IMR-90 (cell line): ENCODE measurements around the gene ZNF248. TPM values are rescaled to one million over a fixed set of nuclear protein-coding genes. Genes with fewer than 3 reads are reported as not detected.

Experiments
- ATAC-seq: fragments of 200-7000 bp; cut with Tn5 transposase; 2 replicates; pipeline ENCODE4 v1.9.1; 2020; ENCODE audit warnings: low read depth, mild to moderate bottlenecking, moderate library complexity
- Bru-seq: library from RNA; stranded (reverse); fragments of 400-500 nt; gene quantifications from one replicate; lab custom pipeline; 2021; lab: Mats Ljungman, UMichigan
- BruChase-seq, 2 experiments: library from RNA; stranded (reverse); fragments of 400-500 nt; gene quantifications; one replicate each; lab custom pipeline; 2021; lab: Mats Ljungman, UMichigan
- BruUV-seq: library from RNA; stranded (reverse); fragments of 400-500 nt; replicated peaks from 2 replicates; lab custom pipeline; 2021; lab: Mats Ljungman, UMichigan
- CTCF ChIA-PET: fragments of 300-600 bp; formaldehyde crosslinking; extraction: SDS; loops from one replicate; lab custom pipeline; 2021; ENCODE audit warnings: antibody characterized with exemption; lab: Yijun Ruan, JAX
- POLR2A ChIA-PET: fragments of 300-600 bp; sonication (Branson Sonifier 250); formaldehyde crosslinking; loops from one replicate; lab custom pipeline; 2022; ENCODE audit warnings: antibody characterized with exemption; ENCODE audit not compliant: unreplicated experiment; lab: Charles Lee
- DNase-seq: peaks from one replicate; pipeline ENCODE4 v3.0.0; 2013
- H2AFZ ChIP-seq: replicated peaks from 2 replicates; pipeline ENCODE3; 2013; ENCODE audit warnings: low read length, mild to moderate bottlenecking; ENCODE audit not compliant: poor library complexity
- H2AK5ac ChIP-seq: 2 replicates; pipeline ENCODE4 v1.6.1; 2013; ENCODE audit warnings: low read depth, low read length, inconsistent platforms
- H2AK9ac ChIP-seq: replicated peaks from 2 replicates; pipeline ENCODE3; 2013; ENCODE audit warnings: mild to moderate bottlenecking, low read depth, low read length, moderate library complexity; ENCODE audit not compliant: poor library complexity
- H2BK120ac ChIP-seq: 2 replicates; pipeline ENCODE4 v1.6.1; 2013; ENCODE audit warnings: low read depth, low read length, inconsistent platforms
- H2BK15ac ChIP-seq: 3 replicates; pipeline ENCODE4 v1.6.1; 2013; ENCODE audit warnings: low read depth, low read length, inconsistent platforms
- H2BK20ac ChIP-seq: 2 replicates; pipeline ENCODE4 v1.6.1; 2013; ENCODE audit warnings: low read depth, mild to moderate bottlenecking, inconsistent platforms, low read length, moderate library complexity
- H2BK5ac ChIP-seq: 2 replicates; pipeline ENCODE4 v1.6.1; 2013; ENCODE audit warnings: mild to moderate bottlenecking, low read depth, low read length, inconsistent platforms; ENCODE audit not compliant: poor library complexity, severe bottlenecking
- H3K14ac ChIP-seq: replicated peaks from 2 replicates; pipeline ENCODE4 v1.6.1; 2013; ENCODE audit warnings: low read depth, low read length, inconsistent platforms
- H3K18ac ChIP-seq: 2 replicates; pipeline ENCODE4 v1.6.1; 2013; ENCODE audit warnings: low read depth, low read length, control low read depth
- H3K23ac ChIP-seq: 2 replicates; pipeline ENCODE4 v1.6.1; 2013; ENCODE audit warnings: low read depth, low read length, inconsistent platforms
- H3K27ac ChIP-seq: 2 replicates; pipeline ENCODE4 v1.5.1; 2013; ENCODE audit warnings: mild to moderate bottlenecking, control low read depth, low read length; ENCODE audit not compliant: insufficient read depth
- H3K27me3 ChIP-seq: 2 replicates; pipeline ENCODE4 v1.6.1; 2013; ENCODE audit warnings: low read length; ENCODE audit not compliant: control insufficient read depth, insufficient read depth
- H3K36me3 ChIP-seq: 2 replicates; pipeline ENCODE4 v1.6.1; 2013; ENCODE audit warnings: low read length, mixed read lengths; ENCODE audit not compliant: control insufficient read depth, insufficient read depth
- H3K4ac ChIP-seq: 2 replicates; pipeline ENCODE4 v1.6.1; 2013; ENCODE audit warnings: low read depth, low read length, inconsistent platforms
- H3K4me1 ChIP-seq: 2 replicates; pipeline ENCODE4 v1.6.1; 2013; ENCODE audit warnings: low read length, mixed read lengths; ENCODE audit not compliant: control insufficient read depth, insufficient read depth
- H3K4me2 ChIP-seq: 2 replicates; pipeline ENCODE4 v1.6.1; 2013; ENCODE audit warnings: low read depth, mild to moderate bottlenecking, control low read depth, low read length, moderate library complexity
- H3K4me3 ChIP-seq: 2 replicates; pipeline ENCODE4 v1.5.1; 2013; ENCODE audit warnings: low read depth, mild to moderate bottlenecking, control low read depth, low read length, moderate library complexity; ENCODE audit not compliant: insufficient read depth
- H3K56ac ChIP-seq: 2 replicates; pipeline ENCODE4 v1.6.1; 2013; ENCODE audit warnings: low read length, inconsistent platforms; ENCODE audit not compliant: insufficient read depth; ENCODE audit errors: extremely low read depth
- H3K79me1 ChIP-seq, 2 experiments: 2 replicates each; pipeline ENCODE4 v1.6.1; 2013; ENCODE audit warnings: low read length in 2 of 2, inconsistent platforms in 1 of 2, low read depth in 1 of 2
- H3K9ac ChIP-seq: 2 replicates; pipeline ENCODE4 v1.6.1; 2013; ENCODE audit warnings: low read depth, low read length, control low read depth
- H3K9me1 ChIP-seq: 2 replicates; pipeline ENCODE4 v1.6.1; 2013; ENCODE audit warnings: low read length, inconsistent platforms; ENCODE audit not compliant: insufficient read depth
- H3K9me3 ChIP-seq: 2 replicates; pipeline ENCODE4 v1.6.1; 2013; ENCODE audit warnings: low read length; ENCODE audit not compliant: control insufficient read depth, insufficient read depth
- H4K20me1 ChIP-seq: 2 replicates; pipeline ENCODE4 v1.6.1; 2013; ENCODE audit warnings: low read length, inconsistent platforms; ENCODE audit not compliant: insufficient read depth
- H4K5ac ChIP-seq: 2 replicates; pipeline ENCODE4 v1.6.1; 2013; ENCODE audit warnings: mild to moderate bottlenecking, low read depth, low read length, control low read depth
- H4K8ac ChIP-seq, 2 experiments: 2 replicates each; pipeline ENCODE4 v1.6.1; 2013; ENCODE audit warnings: low read depth in 2 of 2, low read length in 2 of 2, control low read depth in 1 of 2, inconsistent platforms in 1 of 2
- H4K91ac ChIP-seq: 2 replicates; pipeline ENCODE4 v1.6.1; 2013; ENCODE audit warnings: low read depth, low read length, inconsistent platforms; ENCODE audit not compliant: insufficient read depth
- BHLHE40 ChIP-seq: fragments of 150-350 bp; IDR thresholded peaks from 2 replicates; pipeline ENCODE4 v1.6.1; 2016; ENCODE audit warnings: mild to moderate bottlenecking, low read depth, low read length
- CEBPB ChIP-seq: IDR thresholded peaks from 2 replicates; pipeline ENCODE4 v1.6.1; 2012; ENCODE audit warnings: low read depth, low read length, improper control_type of control experiment
- FOS ChIP-seq: fragments of 150-350 bp; IDR thresholded peaks from 2 replicates; pipeline ENCODE4 v1.6.1; 2016; ENCODE audit warnings: low read depth, low read length
- MAFK ChIP-seq: IDR thresholded peaks from 2 replicates; pipeline ENCODE4 v1.6.1; 2012; ENCODE audit warnings: low read depth, low read length, improper control_type of control experiment
- MAZ ChIP-seq: IDR thresholded peaks from 2 replicates; pipeline ENCODE4 v1.6.1; 2012; ENCODE audit warnings: low read depth, mild to moderate bottlenecking, low read length, improper control_type of control experiment, moderate library complexity, borderline replicate concordance
- MXI1 ChIP-seq: IDR thresholded peaks from 2 replicates; pipeline ENCODE4 v1.6.1; 2012; ENCODE audit warnings: low read depth, mild to moderate bottlenecking, low read length, moderate library complexity, borderline replicate concordance
- NFE2L2 ChIP-seq: fragments of 150-350 bp; IDR thresholded peaks from 2 replicates; pipeline ENCODE4 v1.6.1; 2016; ENCODE audit warnings: low read depth, mild to moderate bottlenecking, low read length
- POLR2A ChIP-seq: IDR thresholded peaks from 2 replicates; pipeline ENCODE4 v1.6.1; 2012; ENCODE audit warnings: mild to moderate bottlenecking, low read depth, low read length
- RFX5 ChIP-seq: IDR thresholded peaks from 2 replicates; pipeline ENCODE4 v1.8.0; 2012; ENCODE audit warnings: low read depth, mild to moderate bottlenecking, low read length, moderate library complexity
- USF2 ChIP-seq: fragments of 150-350 bp; IDR thresholded peaks from 2 replicates; pipeline ENCODE4 v1.6.1; 2017; ENCODE audit warnings: mild to moderate bottlenecking, antibody characterized with exemption, low read length, low read depth
- WGBS, 2 experiments: methylation state at CpG; one replicate each; pipeline versions ENCODE4 v1.1.5 to v1.1.7; 2013; ENCODE audit warnings: missing lambda C conversion rate in 2 of 2; ENCODE audit not compliant: insufficient read length in 1 of 2; ENCODE audit errors: extremely low coverage in 2 of 2; 5-methylcytosine and 5-hydroxymethylcytosine counted together
- dilution Hi-C: fragments of 300-500 bp; cut with HindIII; formaldehyde crosslinking; loops from one replicate; pipeline ENCODE4 v1.14.3; 2018; ENCODE audit warnings: low sequenced_read_pairs; ENCODE audit not compliant: unreplicated experiment
- in situ Hi-C: fragments of 300-500 bp; cut with MboI; formaldehyde crosslinking; loops from 3 replicates; pipeline ENCODE4 v1.14.3; 2019; ENCODE audit warnings: low sequenced_read_pairs, inconsistent platforms, mixed read lengths
- intact Hi-C: fragments of 100-400 bp; cut with micrococcal nuclease; formaldehyde crosslinking; loops from 2 replicates; pipeline ENCODE4 v1.10.0; 2022
- long read RNA-seq: library from polyadenylated mRNA; unstranded; transcript quantifications from one replicate; pipeline ENCODE4 v2.0.0, GENCODE V29; 2021; ENCODE audit not compliant: unreplicated experiment
- polyA plus RNA-seq, 3 experiments: library from polyadenylated mRNA; depleted of rRNA; stranded (reverse); fragments of >200 nt; gene quantifications; 2 replicates each; pipeline ENCODE4 v1.2.3, GENCODE V29; 2012; ENCODE audit warnings: low replicate concordance in 1 of 3
- total RNA-seq: library from RNA; depleted of rRNA; stranded (reverse); fragments of >200 nt; gene quantifications from 2 replicates; pipeline ENCODE4 v1.2.3, GENCODE V29; 2012; rRNA removed

The ZNF248 gene
- total RNA-seq (5.7 and 6.7 TPM in 2 replicates), polyA plus RNA-seq (2012; rRNA removed) (4.2 and 5.1 TPM in 2 replicates), Bru-seq, nascent RNA (percentile 64 among the genes with signal in this experiment), BruChase-seq, experiment 1, labeled RNA remaining after a 6-hour chase (percentile 82 among the genes with signal in this experiment), BruChase-seq, experiment 2, labeled RNA remaining after a 2-hour chase (percentile 86 among the genes with signal in this experiment)
- polyA plus RNA-seq (2012; cell fraction: cytosol; rRNA removed), result 1.5 and 1.6 TPM in 2 replicates
- polyA plus RNA-seq (2012; cell fraction: nucleus; rRNA removed; ENCODE audit: low replicate concordance), result 5.4 and 29.1 TPM in 2 replicates
- long read RNA-seq, full-length matches to known transcripts, result 10 of 21 reads
- long read RNA-seq, partial matches to known transcripts, result 2 of 21 reads
- long read RNA-seq, other reads (novel, unspliced or antisense), result 9 of 21 reads

GRCh38 chr10:37857287-37858211 lies at the start of gene ZNF248:
Gene ZNF248 (minus strand): TSS chr10:37857610. CDS start chr10:37856310, 1,300 bp downstream.
- H3K36me3 ChIP-seq, result peaks cover 1% of the 10 kb centered on the region; the same call in 1 of the 2 replicates
- peak within 1 kb of the TSS; percentile 41; the same call in 1 of the 2 replicates for H2BK120ac ChIP-seq
- TSS peak; percentile 60 for BruUV-seq
- no peaks in the 10 kb centered on the region for H3K9me3 ChIP-seq
- POLR2A ChIA-PET, result no interaction called here
- H2AK5ac ChIP-seq, result peak within 1 kb of the TSS; percentile 53
- H3K79me1 ChIP-seq, result peaks cover 11 to 16% of the 10 kb centered on the region in 2 experiments
- H3K4me1 ChIP-seq, result peaks cover 2% of the 10 kb centered on the region; the same call in 1 of the 2 replicates
- H2BK15ac ChIP-seq, result no peak within 1 kb of the TSS
- H4K5ac ChIP-seq, result peak within 1 kb of the TSS; percentile 86
- H3K18ac ChIP-seq, result peak within 1 kb of the TSS; percentile 56
- peak within 1 kb of the TSS; percentile 85 for H3K27ac ChIP-seq
- H3K14ac ChIP-seq, result peak within 1 kb of the TSS; percentile 98
- H3K27me3 ChIP-seq, result no peaks in the 10 kb centered on the region
- CTCF ChIA-PET, result no interaction called here
- WGBS, 2 experiments, result 3% methylated on average over 33 of the region's 81 CpGs; no CpG with 5 or more reads in 1 of the 2 experiments
- peak; percentile 94 for ATAC-seq
- peak within 1 kb of the TSS; percentile 78 for H3K4ac ChIP-seq
- peak within 1 kb of the TSS; percentile 88 to 91 for H4K8ac ChIP-seq
- peak within 1 kb of the TSS; percentile 37; the same call in 1 of the 2 replicates for H4K91ac ChIP-seq
- H3K9ac ChIP-seq, result peak within 1 kb of the TSS; percentile 89
- peak within 1 kb of the TSS; percentile 88 for H2BK5ac ChIP-seq
- no peak within 1 kb of the TSS for H2BK20ac ChIP-seq
- H3K4me3 ChIP-seq, result peak within 1 kb of the TSS; percentile 63
- no peak for TF ChIP-seq RFX5
- peak; percentile 79 for TF ChIP-seq BHLHE40
- TF ChIP-seq USF2, result peak; percentile 33; the same call in 1 of the 2 replicates
- peak; percentile 97 for TF ChIP-seq POLR2A
- no peak for TF ChIP-seq CEBPB
- TF ChIP-seq MXI1, result peak; percentile 59; the same call in 1 of the 2 replicates
- TF ChIP-seq MAFK, result no peak
- peak; percentile 85 for TF ChIP-seq MAZ
- TF ChIP-seq NFE2L2, result no peak
- TF ChIP-seq FOS, result no peak
- peak; percentile 96 for DNase-seq
- H3K56ac ChIP-seq, result peak within 1 kb of the TSS; percentile 97
- in situ Hi-C loops, result no loop called here
- H2AK9ac ChIP-seq, result peak within 1 kb of the TSS; percentile 97
- H3K9me1 ChIP-seq, result no peaks in the 10 kb centered on the region
- H4K20me1 ChIP-seq, result no peaks in the 10 kb centered on the region
- H3K4me2 ChIP-seq, result peak within 1 kb of the TSS; percentile 88
- dilution Hi-C loops, result no loop called here
- intact Hi-C loops, result loop anchor here (2.0 kb wide), 1 partner anchor 119 kb away; the partner anchor contains the start of gene ZNF25
- peak within 1 kb of the TSS; percentile 91 for H3K23ac ChIP-seq
- peak within 1 kb of the TSS; percentile 99 for H2AFZ ChIP-seq
